ENCODE measurements around the gene MEIS1. TPM values are rescaled to one million over a fixed set of nuclear protein-coding genes. Genes with fewer than 3 reads are reported as not detected.

Gene MEIS1
- total RNA-seq, 1 donor from 2014 or later, result 3.6 TPM

DNA sequence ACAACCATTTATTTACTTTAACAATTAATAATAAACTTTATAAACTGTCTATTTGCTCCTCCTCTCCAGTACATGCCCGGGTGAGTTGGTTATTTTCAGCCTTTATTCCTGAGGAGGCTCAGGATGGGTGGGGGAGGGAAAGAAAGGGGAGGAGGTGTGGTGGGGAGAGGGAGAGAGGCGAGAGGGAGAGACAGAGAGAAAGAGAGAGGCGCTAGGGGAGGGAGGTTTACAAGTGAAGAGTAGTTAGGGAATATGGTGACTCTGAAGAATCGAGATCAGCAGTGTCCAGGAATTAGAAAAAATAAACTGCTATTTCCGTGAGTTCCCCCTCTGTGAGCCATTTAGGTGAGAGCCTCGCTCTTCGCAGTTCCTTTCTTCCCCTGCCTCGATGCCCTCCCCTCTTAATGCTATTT lies 138.9 kb downstream of the MEIS1 start:
- TF ChIP-seq, protein P1, sequence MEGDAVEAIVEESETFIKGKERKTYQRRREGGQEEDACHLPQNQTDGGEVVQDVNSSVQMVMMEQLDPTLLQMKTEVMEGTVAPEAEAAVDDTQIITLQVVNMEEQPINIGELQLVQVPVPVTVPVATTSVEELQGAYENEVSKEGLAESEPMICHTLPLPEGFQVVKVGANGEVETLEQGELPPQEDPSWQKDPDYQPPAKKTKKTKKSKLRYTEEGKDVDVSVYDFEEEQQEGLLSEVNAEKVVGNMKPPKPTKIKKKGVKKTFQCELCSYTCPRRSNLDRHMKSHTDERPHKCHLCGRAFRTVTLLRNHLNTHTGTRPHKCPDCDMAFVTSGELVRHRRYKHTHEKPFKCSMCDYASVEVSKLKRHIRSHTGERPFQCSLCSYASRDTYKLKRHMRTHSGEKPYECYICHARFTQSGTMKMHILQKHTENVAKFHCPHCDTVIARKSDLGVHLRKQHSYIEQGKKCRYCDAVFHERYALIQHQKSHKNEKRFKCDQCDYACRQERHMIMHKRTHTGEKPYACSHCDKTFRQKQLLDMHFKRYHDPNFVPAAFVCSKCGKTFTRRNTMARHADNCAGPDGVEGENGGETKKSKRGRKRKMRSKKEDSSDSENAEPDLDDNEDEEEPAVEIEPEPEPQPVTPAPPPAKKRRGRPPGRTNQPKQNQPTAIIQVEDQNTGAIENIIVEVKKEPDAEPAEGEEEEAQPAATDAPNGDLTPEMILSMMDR (IDR thresholded peaks at IDR 0.05; ENCODE audit: insufficient read depth, low read length, poor library complexity, severe bottlenecking), result no peak
- H3K4me3 ChIP-seq (ENCODE audit: low read depth, low read length), result no peak overlapping the region
- no peak for DNase-seq (ENCODE audit: low read depth)
- peaks cover 35% of the 10 kb centered on the region for H3K27me3 ChIP-seq (ENCODE audit: control insufficient read depth, insufficient read depth, low read length)
- H3K36me3 ChIP-seq (ENCODE audit: control insufficient read depth, insufficient read depth, low read length), result no peaks in the 10 kb centered on the region

DNA sequence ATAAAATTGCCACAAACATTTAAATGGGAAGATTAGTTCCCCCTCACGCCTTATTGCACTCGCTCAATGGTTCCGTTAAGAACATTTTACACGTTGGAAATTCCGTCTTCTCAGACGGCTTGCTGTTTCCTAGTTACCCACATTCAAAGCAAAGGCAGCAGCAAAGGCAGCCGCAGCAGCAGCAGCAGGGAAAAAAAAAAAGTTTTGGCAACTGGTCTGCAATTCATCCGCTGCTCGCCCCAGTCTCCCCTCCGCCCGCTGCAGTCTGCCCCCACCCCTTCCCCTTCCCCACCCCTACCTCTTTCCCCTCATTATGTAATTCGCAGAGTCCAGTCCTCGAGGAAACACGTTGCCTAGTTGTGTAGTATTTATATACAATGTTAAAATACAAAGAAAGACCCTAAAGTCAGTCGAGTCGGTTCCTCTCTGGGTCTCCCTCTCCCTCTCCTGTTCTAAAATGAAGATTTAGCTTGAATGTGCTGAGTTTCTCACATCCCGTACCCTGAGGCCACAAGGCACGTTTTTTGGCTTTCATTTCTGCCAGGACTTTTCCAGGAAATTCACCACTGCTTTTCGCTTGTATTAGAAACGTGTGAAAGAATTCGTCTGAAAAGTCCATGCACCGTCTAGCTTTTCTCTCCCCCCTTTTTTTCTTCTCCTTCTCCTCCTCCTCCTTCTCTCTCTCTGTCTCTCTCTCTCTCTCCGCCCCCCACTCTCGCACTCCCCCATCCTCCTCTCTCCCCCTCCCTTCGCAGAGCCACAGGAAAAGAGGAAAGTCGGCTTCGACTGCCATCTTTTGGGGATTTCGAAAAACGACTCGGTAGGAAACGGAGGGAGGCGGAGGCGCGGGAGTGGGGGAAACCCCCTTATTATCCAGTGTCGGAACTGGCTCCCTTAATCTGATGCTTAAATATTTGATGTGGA lies 140.0 kb downstream of the MEIS1 start:
- DNase-seq (ENCODE audit: low read depth), result peak; percentile 50
- H3K4me3 ChIP-seq (ENCODE audit: low read depth, low read length), result peak overlapping the region; percentile 37

DNA sequence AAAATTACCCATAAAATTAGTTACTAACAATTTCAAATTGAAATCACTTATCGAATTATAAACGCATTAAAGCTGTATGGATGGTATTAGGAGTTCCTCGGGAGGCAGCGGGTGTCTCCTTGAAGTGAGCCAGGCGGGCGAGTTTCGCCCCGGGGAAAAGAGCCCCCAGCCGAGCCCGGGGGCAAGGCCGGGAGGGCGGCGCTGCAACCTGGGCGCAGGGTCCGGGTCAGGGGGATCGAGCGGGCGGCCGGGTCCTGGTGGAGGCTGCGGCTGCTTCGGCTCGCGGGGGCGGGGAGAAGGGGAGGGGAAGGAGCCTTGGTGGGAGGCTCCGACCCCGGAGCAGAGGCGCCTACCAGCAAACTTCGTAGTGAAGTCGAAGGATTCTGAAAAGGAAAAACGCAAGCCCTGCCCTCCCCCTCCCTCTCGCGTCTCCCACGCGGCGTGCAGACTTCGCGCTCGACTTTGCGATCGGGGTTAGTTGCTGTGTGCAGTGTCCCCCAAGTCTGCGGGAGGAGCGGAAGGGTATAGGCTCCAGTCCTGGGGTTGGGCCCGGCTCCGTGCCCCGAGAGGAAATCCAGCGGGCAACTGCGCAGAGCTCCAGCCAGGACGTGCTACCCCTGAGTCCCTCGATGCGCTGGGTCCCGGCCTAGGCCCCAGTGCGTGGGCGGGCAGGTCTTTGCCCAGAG lies 140.8 kb downstream of the MEIS1 start:
- TF ChIP-seq, protein P1 (IDR thresholded peaks at IDR 0.05; ENCODE audit: insufficient read depth, low read length, poor library complexity, severe bottlenecking), result no peak
- no peak for DNase-seq (ENCODE audit: low read depth)
- H3K36me3 ChIP-seq (ENCODE audit: control insufficient read depth, insufficient read depth, low read length), result no peaks in the 10 kb centered on the region
- peaks cover 36% of the 10 kb centered on the region for H3K27me3 ChIP-seq (ENCODE audit: control insufficient read depth, insufficient read depth, low read length)
- H3K4me3 ChIP-seq (ENCODE audit: low read depth, low read length), result peak overlapping the region; percentile 37

More for the DNA sequence above, 140.0 kb downstream of the MEIS1 start:
- Histone ChIP-seq H3K36me3 (ENCODE audit: control insufficient read depth, insufficient read depth, low read length) (no peaks in the 10 kb centered on the region), H3K27me3 (ENCODE audit: control insufficient read depth, insufficient read depth, low read length) (peaks cover 36% of the 10 kb centered on the region)
- TF ChIP-seq, protein P1 (IDR thresholded peaks at IDR 0.05; ENCODE audit: insufficient read depth, low read length, poor library complexity, severe bottlenecking), result peak; percentile 61

DNA sequence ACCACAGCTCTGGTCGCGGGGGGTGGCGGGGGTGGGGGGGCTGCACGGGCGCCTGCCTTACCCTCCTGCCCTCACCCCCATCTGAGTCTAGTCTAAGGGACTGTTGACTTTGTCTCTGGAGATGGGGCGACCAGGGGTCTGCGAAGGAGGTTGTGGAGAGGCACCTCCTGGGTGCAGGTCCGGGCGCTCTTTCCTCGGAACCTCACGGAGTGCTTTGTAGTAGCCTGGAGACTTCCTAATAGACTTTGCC lies 141.3 kb downstream of the MEIS1 start:
- peaks cover 40% of the 10 kb centered on the region for H3K27me3 ChIP-seq (ENCODE audit: control insufficient read depth, insufficient read depth, low read length)
- H3K4me3 ChIP-seq (ENCODE audit: low read depth, low read length), result peak overlapping the region; percentile 37
- no peaks in the 10 kb centered on the region for H3K36me3 ChIP-seq (ENCODE audit: control insufficient read depth, insufficient read depth, low read length)
- TF ChIP-seq, protein P1 (IDR thresholded peaks at IDR 0.05; ENCODE audit: insufficient read depth, low read length, poor library complexity, severe bottlenecking), result no peak
- DNase-seq (ENCODE audit: low read depth), result no peak

DNA sequence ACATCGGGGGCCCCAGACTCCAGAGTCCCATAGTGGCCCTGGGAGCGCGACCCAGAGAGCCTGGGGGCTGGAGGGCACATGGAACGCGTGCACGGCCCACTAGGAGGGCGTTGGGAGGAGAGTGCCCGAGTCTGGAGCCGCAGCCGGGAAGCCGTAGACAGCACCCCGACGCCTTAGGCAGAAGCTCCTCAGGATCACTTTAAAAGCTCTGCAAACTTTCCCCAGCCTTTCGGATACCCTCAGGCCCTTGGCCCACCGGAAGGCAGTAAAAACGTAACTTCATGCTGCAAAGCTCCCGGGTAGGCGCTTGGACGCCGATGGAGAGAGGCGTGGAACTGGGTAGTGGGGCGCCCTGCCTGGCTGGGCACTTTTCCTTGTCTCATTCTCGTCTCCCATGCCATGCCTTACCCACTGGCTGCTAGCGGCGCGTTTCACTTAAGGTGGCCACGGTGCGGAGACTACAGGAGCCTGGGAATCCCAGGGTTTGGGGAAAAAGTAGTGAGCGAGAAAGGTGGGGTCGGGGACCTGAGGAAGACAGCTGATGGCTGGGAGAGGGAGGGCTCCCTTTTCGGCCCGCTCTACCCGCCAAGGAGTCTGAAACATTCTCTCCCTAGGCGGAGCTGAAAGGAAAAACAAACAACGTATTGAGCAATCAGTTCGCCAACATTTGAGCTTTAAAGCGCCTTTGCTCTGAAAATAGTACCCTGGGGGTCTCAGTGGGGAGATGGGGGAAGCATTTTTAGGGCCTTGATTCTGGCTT lies 141.8 kb downstream of the MEIS1 start:
- no peak for DNase-seq (ENCODE audit: low read depth)
- TF ChIP-seq, protein P1 (IDR thresholded peaks at IDR 0.05; ENCODE audit: insufficient read depth, low read length, poor library complexity, severe bottlenecking), result no peak
- Histone ChIP-seq H3K4me3 (ENCODE audit: low read depth, low read length) (peak overlapping the region; percentile 21), H3K27me3 (ENCODE audit: control insufficient read depth, insufficient read depth, low read length) (peaks cover 45% of the 10 kb centered on the region), H3K36me3 (ENCODE audit: control insufficient read depth, insufficient read depth, low read length) (no peaks in the 10 kb centered on the region)
